Measurements from ENCODE around the gene ATP4A.

ATP4A gene

DNA sequence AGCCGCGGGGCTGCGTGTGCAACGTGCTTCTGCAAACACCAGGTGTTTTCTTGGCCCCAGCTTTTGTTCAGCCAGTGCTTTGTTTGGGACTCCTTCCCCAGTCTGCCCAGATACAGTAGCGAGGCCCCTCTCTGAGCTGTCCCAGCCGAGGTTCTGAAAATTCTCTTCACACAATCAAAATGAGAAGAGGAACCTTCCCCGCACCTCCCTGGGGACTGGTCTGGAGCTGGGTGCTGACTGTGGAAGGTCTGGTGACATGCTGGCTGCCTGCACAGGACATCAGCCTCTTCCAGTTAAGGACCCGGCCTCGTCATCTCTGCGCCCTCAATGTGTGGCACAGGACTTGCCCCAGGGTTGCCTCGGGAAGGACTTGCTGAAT, 4.2 kb downstream of the ATP4A start:
- H3K4me1 ChIP-seq (ENCODE audit: control insufficient read depth in 1 of 2, insufficient read depth in 1 of 2, low read depth in 1 of 2, low read length in 1 of 2) = peaks cover 5 to 10% of the 10 kb centered on the region in 2 experiments
- no peaks in the 10 kb centered on the region for H3K9me3 ChIP-seq
- H3K27ac ChIP-seq = no peak overlapping the region
- H3K36me3 ChIP-seq = no peaks in the 10 kb centered on the region
- no peak overlapping the region for H3K4me3 ChIP-seq (ENCODE audit: low read depth in 1 of 2, low read length in 1 of 2)
- peaks cover 77% of the 10 kb centered on the region for H3K27me3 ChIP-seq
- TF ChIP-seq, protein P1, sequence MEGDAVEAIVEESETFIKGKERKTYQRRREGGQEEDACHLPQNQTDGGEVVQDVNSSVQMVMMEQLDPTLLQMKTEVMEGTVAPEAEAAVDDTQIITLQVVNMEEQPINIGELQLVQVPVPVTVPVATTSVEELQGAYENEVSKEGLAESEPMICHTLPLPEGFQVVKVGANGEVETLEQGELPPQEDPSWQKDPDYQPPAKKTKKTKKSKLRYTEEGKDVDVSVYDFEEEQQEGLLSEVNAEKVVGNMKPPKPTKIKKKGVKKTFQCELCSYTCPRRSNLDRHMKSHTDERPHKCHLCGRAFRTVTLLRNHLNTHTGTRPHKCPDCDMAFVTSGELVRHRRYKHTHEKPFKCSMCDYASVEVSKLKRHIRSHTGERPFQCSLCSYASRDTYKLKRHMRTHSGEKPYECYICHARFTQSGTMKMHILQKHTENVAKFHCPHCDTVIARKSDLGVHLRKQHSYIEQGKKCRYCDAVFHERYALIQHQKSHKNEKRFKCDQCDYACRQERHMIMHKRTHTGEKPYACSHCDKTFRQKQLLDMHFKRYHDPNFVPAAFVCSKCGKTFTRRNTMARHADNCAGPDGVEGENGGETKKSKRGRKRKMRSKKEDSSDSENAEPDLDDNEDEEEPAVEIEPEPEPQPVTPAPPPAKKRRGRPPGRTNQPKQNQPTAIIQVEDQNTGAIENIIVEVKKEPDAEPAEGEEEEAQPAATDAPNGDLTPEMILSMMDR (IDR thresholded peaks at IDR 0.05) = no peak

DNA sequence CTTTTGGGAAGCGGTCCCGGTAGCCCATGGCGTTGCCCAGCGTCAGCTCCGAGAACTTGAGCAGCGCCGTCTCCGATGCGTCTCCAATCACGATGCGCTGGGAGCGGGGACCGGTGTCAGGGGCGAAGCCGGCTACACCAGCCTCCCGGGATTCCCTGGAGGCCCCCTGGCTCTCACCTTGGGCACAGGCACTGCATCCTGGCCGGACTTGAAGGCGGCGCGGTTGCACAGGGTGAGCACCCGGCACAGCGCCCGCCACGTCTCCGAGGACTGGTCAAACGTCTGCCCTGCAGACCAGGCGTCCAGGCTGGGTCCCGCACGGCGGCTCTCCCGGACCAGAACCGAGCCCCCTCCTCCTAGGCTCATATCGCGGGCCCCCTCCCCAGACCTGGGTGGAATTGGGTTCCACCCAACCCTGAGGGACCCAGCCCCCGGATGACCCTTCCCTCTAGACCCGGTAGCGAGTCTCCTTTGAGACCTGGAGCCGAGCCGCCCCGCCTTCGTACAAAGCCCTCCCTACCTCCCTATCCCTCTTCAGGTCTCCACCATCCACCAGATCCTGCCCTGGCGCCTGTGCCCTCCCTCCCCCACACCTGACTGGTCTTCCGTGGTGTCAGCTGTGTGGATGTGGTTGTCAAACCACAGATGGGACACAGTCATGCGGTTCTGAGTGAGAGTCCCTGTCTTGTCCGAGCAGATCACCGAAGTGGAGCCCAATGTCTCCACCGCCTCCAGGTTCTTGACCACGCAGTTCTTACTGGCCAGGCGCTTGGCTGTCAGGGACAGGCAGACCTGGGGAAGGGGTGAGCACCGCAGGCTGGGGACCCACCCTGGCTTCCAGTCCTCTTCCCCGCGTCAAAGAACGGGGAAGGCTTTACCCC, 4.8 kb downstream of the ATP4A start:
- Histone ChIP-seq H3K9me3 (no peaks in the 10 kb centered on the region), H3K36me3 (no peaks in the 10 kb centered on the region), H3K27ac (no peak overlapping the region), H3K27me3 (peaks cover 77% of the 10 kb centered on the region), H3K4me1 (ENCODE audit: control insufficient read depth in 1 of 2, insufficient read depth in 1 of 2, low read depth in 1 of 2, low read length in 1 of 2) (peaks cover 5 to 10% of the 10 kb centered on the region in 2 experiments), H3K4me3 (ENCODE audit: low read depth in 1 of 2, low read length in 1 of 2) (peak overlapping the region; percentile 35 to 44)
- TF ChIP-seq, protein P1 (IDR thresholded peaks at IDR 0.05) = no peak

DNA sequence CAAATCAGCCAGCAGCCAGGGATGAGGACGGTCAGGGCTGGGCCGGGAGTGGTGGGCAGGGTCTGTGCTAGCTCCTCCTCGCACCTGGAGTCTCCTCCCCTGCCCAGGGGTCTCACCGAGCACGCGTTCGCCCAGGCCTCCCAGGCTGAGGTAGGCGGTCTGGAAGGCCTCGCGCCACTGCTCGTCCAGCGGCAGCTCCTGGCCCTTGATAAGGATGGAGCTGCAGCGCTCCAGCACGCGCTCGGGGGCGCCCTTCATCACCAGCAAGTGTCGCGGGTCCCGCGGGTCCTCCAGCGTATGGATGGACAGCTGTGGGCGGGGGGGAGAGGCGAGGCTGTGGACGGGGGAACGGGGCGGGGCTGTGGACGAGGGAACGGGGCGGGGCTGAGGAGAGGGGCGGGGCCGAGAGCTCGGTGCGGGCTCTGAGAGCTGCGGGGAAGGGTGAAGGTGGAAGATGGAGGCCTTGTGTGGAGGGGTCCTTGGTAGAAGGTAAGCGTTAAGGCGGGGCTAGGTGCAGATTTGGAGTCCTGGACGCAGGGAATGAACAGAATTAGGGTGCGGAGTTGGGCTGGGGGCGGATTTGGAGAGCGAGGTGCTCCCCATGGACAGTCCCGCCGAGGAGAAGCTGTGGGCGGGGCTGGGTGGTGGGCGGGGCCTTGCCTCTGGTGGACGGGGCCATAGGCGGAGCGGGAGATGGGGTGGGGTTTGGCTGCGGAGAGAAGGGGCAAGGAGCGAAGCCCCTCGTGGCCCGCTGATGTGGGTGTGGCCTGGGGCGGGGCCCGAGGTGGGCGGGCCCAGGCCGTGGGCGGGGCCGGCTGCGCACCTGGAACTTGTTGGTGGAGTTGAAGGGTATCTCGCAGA, 5.7 kb downstream of the ATP4A start:
- Histone ChIP-seq H3K4me1 (ENCODE audit: control insufficient read depth in 1 of 2, insufficient read depth in 1 of 2, low read depth in 1 of 2, low read length in 1 of 2) (peaks cover 5 to 10% of the 10 kb centered on the region in 2 experiments), H3K27me3 (peaks cover 73% of the 10 kb centered on the region)
- TF ChIP-seq, protein P1 (IDR thresholded peaks at IDR 0.05) = no peak

DNA sequence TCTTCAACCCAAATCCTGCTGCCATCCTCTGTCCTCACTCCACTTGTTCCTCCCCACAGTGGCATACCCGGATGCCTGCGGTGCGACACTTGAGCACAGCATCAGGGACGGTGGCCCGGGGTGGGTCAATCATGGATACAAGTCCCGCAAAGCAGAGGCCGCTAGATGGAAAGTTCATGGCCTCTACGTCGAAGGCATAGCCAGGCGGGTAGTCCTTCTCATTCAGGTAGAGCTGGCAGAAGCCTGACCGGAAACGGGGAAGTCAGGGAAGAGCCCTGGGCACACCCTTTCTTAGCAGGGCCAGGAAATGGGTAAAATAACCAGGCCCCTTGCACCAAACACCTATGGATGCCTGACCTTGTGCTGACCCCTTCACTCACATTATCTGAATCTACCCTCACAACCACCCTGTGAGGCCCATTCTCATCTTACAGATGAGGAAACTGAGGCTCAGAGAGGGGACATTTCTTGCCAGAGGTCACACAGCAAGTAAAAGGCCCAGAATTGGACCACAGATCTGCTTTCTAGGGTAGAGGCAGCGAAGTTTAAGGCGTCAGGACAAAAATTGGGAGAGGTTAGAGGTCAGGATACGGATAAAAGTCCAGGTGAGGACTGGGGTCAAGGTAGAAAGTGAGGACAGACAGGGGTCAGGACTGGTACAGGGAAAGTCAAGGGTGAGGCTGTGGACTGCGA, 6.5 kb downstream of the ATP4A start:
- Histone ChIP-seq H3K4me3 (ENCODE audit: low read depth in 1 of 2, low read length in 1 of 2) (no peak overlapping the region), H3K9me3 (no peaks in the 10 kb centered on the region), H3K27ac (no peak overlapping the region), H3K4me1 (ENCODE audit: control insufficient read depth in 1 of 2, insufficient read depth in 1 of 2, low read depth in 1 of 2, low read length in 1 of 2) (peaks cover 5 to 10% of the 10 kb centered on the region in 2 experiments), H3K27me3 (peaks cover 69% of the 10 kb centered on the region), H3K36me3 (no peaks in the 10 kb centered on the region)
- TF ChIP-seq, protein P1 (IDR thresholded peaks at IDR 0.05) = no peak

More for the DNA sequence above, 5.7 kb downstream of the ATP4A start:
- H3K4me3 ChIP-seq (ENCODE audit: low read depth in 1 of 2, low read length in 1 of 2) = peak overlapping the region; percentile 35 to 44
- H3K36me3 ChIP-seq = no peaks in the 10 kb centered on the region
- H3K9me3 ChIP-seq = no peaks in the 10 kb centered on the region
- H3K27ac ChIP-seq = no peak overlapping the region

DNA sequence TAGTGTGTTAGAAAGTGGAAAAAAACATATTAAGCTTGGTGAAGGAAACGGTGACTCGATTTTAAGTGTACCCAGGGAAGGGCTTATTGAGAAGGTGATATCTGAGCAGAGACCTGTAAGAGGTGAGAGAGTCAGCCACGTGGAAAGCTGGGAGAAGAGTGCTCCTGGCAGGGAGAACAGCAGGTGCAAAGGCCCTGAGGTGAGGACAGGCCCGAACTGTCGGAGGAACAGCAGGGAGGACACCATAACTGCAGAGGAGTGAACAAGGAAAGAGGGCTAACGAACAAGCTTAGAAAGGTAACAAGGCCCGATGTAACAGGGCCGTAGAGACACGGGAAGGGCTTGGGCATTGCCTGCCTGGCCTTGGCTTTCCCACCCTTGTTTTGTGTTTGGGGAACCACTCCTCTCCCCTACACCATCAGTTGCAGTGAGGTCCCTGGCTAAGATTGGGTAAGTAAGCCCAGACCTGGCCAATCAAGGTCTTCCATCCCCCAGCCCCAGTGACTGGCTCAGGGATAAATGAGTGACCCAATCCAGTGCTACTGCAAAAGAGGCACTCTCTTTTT, 7.3 kb downstream of the ATP4A start:
- TF ChIP-seq, protein P1 (IDR thresholded peaks at IDR 0.05) = no peak
- no peak overlapping the region for H3K27ac ChIP-seq
- H3K4me3 ChIP-seq (ENCODE audit: low read depth in 1 of 2, low read length in 1 of 2) = no peak overlapping the region
- peaks cover 5 to 10% of the 10 kb centered on the region in 2 experiments for H3K4me1 ChIP-seq (ENCODE audit: control insufficient read depth in 1 of 2, insufficient read depth in 1 of 2, low read depth in 1 of 2, low read length in 1 of 2)
- no peaks in the 10 kb centered on the region for H3K36me3 ChIP-seq
- peaks cover 66% of the 10 kb centered on the region for H3K27me3 ChIP-seq
- no peaks in the 10 kb centered on the region for H3K9me3 ChIP-seq

Measured in neutrophil (primary cell).